GM19240 (cell line): ENCODE results near the gene CD79B.

Experiments used
- DNase-seq: peaks from one replicate; pipeline ENCODE4 v3.0.0; 2011; ENCODE audit warnings: low spot score; ENCODE audit not compliant: insufficient read length

Gene CD79B

DNA sequence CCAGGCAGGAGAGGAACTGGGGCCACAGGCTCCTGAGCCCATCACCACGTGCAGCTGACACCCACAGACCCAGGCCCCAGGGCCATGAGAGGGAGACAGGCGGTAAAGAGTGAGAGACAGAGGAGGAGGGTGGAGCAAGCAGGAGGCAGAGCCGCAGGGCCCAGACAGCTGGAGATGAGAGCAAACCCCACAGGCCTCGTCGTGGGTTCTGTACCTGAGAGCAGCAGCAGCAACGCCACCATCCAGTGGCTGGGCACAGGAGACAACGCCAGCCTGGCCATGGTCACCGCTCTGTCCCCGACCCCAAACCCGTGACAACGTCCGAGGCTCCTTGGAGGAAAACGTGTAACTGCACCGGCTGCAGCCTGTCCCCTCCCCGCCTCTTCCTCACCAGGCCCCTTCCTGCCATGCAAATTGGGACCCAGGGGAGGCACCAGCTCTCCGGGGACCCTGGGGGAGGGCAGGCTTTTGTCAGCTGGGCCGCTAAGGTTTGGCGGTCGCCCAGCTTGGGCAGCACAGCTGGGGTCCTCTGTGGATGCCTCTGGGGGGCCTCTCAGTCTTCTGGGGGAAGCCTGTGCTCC lies at the start of gene CD79B:
Gene CD79B, minus strand, starts transcription at position 351 of the 581 bp plus-strand sequence. Its CDS starts 70 bp downstream, at position 281.
- DNase-seq: peak; percentile 91

DNA sequence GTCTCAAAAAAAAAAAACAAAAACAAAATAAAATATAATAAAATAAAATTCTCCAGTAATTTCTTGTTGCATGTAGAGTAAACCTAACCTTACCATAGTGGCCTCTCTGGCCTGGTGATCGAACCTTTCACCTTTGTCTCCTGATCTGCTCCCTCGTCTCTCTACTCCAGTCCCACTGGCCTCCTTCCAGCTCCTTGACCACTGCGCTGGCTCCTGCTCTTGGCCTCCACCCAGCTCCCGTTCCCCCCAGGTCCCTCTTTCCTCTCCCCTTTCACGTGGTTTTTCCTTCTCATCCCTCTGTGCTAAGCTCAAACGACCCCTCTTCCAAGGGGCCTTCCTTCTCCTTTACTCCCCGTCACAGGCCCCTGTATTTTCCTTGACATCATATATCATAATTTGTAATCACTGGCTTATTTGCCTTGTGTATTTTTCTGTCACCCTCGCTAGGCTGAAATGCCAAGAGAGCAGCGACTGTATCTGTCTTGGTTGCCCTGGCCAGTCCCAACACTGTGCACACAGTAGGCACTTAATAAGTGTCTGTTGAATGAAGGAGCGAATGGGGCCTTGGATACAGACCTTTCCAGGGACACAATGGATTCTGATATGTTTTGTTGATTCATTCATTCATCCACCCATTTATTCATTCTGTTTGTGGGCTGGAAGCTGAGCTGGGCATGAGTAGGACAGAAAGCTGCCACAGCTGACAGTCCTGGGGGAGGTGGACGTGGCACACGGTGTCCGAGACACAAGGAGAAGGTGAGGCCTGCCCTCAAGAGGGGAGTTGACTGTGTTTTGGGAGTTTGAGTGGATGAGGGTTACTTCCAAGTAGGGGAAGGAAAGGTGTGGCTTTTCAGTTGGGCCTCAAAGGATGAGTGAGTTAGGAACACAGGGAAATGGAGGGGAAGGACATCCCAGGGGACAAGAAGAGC lies 46.4 kb upstream of the CD79B start:
- no peak for DNase-seq

DNA sequence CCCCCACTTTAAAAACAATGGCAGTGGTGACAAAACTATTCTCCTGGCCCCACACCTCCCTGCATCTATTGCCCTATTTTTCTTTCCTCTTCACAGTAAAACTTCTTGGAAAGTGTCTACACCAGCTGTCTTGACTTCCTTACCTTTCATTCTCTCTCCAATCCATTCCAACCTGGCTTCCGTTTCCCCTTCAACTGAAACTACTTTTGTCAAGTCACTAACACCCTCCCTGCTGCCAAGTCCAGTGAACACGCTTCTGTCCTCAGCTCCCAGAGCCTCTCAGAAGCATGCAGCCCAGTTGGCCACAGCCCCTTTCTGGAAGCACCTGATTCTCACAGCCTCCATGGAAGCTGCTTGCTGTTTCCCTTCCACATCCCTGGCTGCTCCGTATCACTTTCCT lies 44.6 kb upstream of the CD79B start:
- no peak for DNase-seq

DNA sequence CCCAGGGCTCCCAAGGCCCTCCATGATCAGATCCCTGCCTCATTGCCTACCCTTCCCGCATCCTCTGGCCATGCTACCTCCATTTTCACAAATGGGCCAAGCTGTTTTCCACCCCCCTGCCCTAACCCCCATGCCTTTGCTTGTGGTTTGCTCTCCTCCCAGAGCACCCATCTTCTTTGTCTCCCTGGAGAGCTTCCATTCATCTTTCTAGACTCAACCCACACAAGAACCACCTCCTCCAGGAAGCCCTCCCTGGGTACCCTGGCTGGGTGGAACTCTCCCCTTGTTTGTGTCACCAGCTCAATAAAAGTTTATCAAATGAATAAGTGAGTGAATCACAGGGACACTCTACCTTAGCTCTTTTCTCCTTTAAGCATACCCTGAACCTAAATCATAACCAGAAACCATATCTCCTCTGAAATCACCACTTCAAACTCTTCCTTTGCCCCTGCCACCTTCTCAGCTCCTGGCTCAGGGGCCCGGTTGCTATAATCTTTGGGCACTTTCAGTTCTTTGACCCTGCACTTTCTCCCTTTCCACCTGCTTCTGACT lies 43.5 kb upstream of the CD79B start:
- DNase-seq: no peak

DNA sequence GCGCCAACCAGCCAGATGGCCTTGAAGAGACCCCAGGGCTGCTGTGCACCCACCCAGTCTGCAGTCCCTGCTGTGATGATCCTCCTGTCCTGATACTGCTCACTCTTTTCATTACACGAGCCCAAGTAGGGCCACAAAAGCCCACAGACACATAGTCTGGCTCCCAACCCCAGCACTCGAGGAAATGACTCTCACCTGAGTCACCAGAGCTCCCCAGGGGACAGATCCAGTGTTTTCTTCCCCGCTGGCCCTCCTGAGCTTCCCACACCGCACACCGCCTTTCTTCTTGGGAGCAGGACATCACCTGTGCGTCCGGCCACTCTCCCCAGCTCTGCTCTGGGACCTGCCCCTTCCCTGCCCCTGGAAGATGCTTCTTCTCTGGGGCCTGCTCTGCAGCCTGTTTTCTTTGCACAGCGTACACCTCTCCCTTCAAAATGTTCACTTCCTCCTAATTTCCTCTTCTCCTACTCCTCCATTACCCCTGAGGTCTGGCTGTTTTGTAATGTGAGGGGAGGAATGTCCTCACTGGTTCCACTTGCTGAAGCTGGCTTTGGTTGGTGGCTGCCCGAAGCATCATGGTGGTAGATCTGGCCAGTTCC lies 42.6 kb upstream of the CD79B start:
- DNase-seq: no peak

DNA sequence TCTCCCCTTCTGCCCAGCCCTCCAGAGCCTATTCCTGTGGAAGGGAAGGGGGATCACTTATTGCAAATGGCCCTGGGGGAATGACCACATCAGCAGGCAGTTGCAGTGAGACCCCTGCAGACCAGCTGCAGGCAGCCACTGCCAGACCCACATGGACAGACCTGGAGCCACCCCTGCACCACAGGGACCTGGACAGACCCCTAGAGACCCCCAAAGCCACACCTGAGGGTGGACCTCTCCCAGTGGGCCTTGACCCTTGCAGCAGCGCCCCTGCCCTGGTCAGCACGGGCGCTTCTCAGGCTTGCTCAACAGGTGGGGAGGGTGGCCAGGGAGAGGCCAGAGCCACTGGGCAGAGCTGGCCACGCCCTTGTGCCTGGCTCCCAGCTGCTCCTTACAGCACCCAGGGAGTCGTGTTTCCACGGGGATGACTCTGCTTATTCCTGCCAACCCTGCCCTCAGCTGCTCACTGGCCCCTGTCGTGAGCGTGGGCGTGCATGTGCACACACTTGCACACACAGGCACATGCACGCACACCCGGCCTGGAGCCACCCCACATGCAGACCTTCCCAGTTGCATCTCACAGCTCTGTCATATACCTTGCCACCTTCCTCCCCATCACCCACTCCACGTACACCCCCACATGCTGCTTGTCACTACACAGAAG lies 41.9 kb upstream of the CD79B start:
- no peak for DNase-seq

DNA sequence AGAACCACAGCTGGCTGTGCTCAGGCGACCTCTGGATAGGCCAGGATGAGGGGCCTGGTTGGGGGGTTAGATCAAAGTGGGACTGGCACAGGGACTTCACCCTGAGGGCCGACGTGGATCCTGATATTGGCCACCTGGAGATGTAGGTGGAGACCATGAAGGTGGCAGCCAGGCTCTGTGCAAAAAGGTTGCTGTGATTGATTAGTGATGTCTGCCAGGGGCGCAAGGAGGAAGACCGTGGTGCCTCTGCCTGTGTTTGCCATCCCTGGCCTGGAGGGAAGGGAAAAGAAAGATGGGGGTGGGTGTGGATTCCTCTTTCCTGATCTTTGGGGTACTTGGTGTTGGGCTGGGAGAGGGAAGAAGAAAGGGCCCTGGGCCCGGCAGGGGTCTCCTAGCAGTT lies 41.1 kb upstream of the CD79B start:
- no peak for DNase-seq

DNA sequence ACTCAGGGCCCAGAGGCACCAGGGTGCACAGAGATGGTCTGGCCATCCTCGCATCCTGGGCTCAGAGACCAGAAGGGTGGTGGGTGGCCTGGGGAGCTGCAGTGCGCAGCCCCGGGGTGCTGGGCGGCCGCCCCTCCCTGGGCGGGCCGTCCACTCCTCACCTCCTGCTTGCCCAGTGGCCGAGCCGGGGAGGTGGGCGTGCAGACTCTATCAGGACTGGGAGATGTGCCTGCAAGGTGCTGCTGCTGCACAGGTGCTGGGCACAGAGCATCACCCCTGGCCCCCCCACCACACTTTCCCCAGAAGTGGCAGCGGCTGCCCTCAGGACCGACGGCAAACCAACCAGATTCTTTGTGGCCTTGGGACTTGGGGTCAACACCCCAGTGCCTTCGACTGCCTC lies 40.7 kb upstream of the CD79B start, which contains the start of gene SCN4A:
Gene SCN4A, minus strand, starts transcription at position 123 of the 400 bp plus-strand sequence. Its CDS starts 77 bp downstream, at position 46.
- no peak for DNase-seq

DNA sequence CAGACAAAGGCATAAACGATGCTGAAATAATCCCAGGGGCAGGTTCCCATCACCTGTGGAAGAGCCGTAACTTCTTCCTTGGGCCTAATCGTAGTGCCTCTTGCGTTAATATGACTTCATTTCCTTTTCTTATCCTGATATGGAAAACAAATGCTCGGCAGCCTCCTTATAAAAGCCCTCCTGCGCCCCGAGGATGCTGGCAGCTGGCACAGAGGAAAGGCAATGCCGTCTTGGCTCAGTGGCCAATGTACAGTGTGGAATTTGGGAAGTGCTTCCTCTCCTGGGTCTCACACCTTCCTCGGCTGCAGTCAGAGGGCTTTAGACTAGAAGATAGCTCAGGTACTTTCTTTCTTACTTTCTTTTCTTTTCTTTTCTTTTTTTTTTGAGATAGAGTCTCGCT lies 37.1 kb upstream of the CD79B start:
- DNase-seq: no peak

DNA sequence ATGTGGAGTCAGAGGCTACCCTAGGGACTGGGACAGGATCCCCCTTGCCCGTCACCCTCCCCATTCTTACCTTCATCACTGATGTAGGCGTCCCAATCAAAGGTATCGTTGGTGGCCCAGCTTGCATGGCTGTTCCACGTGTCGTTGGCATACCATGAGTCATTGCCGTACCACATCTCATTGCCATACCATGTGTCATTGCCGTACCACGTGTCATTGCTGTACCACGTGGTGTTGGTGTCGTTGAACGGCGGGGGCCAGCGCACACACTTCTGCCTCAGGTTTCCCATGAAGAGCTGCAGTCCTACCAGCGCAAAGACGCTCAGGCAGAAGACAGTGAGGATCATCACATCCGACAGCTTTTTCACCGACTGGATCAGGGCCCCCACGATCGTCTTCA lies 35.8 kb upstream of the CD79B start:
- DNase-seq: no peak

DNA sequence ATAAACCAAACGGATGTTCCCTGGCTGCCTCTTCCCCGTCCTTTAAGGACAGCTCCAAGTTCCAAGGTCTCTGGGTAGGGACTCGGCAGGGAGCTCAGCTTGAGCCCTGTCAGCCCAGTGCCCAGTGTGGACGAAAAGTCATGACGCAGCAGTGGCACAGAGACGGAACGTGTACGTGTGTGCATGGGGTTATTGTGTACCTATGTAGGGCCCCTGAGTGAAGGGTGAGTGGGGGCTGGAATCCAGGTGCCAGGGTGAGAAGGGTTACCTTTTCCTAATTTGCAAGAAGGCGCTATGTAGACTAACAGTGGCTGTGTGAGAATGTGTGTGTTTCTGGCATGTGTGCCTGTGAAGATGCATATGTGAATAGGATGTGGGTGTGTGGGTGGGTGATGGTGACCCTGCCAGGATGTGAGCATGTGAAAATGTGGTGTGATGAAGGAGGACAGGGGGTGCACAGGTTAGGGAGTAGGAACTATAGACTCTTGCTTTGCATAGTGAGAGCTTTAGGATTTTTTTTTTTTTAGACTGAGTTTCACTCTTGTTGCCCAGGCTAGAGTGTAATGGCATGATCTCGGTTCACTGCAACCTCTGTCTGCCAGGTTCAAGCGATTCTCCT lies 34.6 kb upstream of the CD79B start:
- peak; percentile 34 for DNase-seq

DNA sequence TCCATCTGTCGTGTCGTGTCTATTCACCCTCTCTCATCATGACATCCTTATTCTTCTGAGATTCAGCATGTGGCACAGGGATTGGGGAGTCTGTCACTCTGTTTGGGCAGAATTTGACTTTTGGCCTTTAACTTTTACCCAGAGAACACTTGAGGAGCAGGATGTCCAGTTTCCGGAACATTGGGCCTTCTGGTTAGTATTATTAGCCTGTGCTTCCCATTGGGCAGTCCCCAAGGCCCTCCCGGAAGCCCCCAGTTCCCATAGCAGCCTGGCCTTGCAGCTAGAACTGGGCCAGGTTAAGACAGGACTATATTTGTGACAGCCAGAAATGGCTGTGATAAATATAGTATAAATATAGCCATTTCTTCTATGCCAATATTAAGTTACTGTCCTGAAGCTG lies 31.0 kb upstream of the CD79B start:
- no peak for DNase-seq

DNA sequence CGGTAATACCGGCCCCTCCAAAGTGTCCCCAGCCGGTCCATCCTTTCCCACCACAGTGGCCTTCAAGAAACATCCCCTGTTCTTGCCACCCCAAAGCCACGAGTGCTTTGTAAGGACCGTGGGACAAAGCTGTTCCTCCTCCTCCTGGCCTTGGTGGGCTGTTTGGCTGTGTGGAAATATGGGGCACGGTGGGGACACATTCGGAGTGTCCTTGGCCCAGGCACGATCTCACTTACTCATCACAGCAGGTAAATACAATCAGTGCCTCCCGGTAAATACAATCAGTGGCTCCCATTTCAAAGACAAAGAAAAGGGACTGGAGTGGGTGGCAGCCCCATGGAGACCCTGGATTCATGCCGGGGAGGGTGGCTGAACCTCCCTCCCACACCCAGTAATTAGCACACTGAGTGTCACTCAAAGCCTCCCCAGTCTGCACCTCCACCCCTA lies 30.2 kb upstream of the CD79B start:
- DNase-seq: no peak

DNA sequence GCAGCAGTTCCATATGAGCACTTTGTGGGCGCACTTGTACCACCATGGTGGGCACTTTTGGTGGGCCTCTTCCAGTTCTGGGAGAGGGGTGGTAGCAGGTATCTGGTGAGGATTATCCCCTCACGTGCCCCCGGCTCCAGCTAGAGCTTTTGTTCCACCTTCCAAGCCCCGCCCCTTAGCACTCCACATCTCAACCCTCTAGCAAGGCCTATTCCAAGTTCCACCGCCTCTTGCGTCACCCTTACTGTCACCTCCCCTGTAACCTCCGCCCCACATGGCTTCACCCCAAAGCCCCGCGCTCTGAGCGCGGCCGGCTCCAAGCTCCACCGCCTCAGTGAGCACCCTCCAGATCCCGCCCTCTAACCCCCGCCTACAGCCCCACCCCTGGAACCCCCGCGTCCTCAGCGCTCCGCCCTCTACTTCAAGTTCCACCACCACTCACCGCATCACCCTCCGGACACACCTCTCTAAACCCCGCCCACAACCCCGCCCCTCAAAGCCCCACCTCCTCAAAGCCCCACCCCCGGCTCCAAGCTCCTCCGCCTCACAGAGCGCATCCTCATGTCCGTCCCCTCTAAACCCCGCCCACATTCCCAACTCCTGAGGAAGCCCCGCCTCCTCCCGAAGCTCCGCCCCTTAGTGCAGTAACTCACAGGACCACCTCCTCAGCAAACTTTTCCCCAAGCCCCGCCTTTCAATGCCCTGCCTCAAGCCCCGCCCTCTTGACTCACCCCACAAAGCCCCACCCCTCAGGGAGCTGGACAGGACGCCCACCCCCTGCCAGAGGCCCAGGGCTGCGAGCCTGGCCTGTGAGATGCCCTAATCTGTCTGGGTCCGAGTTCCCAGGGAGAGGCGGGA lies 29.5 kb upstream of the CD79B start:
- peak; percentile 36 for DNase-seq

DNA sequence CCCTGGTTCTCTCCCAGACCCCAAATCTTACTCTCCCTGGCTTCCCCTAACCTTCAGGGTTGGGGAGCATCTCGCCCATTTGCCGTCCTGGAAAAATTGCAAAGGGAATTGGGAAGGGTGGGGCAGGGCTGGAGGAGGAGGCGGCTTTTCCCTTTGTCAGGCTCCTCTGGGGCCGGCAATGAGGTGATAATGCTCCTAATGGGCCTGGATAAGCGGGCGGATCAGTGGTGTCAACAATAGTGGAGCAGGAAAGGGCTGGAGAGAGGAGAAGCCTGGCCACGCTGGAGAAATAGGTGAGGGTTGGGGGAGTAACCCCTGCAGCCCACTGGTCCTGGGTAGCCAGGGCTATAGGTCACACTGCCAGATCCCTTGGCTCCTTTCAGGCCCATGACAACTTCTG lies 28.3 kb upstream of the CD79B start:
- DNase-seq: no peak

DNA sequence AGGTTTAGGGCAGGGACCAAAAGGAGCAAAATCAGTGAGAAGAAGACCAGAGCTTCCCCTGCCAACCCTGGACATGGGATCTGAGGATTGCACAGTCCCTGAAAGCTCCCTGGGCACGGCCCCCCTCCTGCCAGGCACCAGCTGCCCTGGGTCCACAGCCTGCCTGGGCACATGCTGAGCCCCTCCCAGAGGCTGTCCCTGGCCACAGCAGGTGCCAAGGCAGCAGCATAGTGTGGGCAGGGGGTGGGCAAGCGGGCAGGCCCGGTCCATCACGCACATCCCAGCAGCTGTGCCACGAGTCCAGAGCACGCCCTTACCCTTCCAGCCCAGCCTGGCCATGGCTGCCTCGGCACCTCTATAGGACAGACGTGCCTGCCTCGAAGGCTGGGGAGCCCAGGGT lies 27.9 kb upstream of the CD79B start:
- DNase-seq: no peak

DNA sequence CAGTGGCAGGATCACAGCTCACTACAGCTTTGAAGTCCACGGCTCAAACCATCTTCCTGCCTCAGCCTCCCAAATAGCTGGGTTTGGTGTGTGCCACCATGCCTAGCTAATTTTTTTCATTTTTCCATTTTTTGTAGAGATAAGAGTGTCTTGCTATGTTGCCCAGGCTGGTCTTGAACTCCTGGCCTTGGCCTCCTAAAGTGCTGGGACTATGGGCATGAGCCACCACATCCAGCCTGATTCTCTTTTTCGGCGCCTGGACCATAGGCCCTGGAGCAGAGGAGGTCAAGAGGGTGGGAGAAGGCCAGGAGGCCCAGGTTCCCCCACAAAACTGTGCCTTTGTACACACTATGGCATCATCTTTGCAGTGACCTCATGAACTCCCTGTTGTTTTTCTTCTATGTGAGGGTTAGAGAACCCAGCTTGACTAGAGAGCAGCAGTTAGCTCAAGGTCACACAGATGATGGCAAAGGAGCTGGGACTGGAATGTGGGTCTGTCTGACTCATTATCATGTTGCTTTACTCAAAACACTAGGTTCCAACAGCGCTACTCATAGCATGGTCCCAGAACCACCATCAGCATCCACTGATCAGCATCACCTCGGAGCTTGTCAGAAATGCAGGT lies 24.3 kb upstream of the CD79B start:
- no peak for DNase-seq

DNA sequence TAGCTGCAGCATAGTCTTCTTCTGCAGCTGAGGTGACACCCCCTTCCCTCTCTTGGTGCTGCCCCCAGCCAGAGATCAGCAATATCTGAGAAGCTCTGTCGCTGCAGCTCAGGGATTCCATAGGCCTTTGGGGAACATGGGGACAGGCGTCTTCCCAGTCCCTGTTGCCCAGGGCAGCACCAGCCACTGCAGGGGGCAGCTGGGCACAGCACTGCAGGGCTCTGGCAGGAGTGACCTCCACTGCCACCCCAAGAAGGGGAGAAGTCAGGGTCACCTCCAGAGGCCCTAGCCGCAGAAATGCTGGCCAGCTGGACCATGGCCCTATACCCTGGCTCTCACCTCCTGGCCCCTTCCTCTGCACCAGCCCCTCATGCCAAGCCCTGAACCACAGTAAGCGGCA lies 23.7 kb upstream of the CD79B start:
- DNase-seq: no peak

DNA sequence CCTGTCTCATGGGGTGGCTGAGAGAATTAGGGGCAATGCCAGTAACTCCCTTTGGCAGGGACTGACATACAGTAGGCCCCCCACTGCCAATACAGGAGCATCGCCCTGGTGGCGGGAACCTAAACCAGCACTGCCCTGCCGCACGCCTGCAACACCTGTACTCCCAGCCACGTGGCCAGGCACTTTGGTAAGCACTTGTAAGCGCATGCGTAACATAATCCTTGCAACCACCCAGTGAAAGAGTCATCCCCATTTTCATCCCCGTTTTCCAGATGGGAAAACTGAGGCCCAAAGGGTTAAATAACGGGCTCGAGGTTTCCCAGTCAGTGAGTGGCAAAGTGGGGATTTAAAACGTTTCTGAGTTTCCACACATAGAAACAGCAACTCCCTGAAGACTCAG lies 23.1 kb upstream of the CD79B start:
- no peak for DNase-seq
